BJ (cell line): Measurements from ENCODE around the gene CTNNAL1. TPM values are rescaled to one million over a fixed set of nuclear protein-coding genes. Genes with fewer than 3 reads are reported as not detected.

Experiments used
- CTCF ChIA-PET: fragments of 350-600 bp; formaldehyde crosslinking; extraction: SDS; loops from one replicate; lab custom pipeline; 2021; ENCODE audit warnings: antibody characterized with exemption, inconsistent platforms; lab: Yijun Ruan, JAX
- POLR2A ChIA-PET: fragments of 300-600 bp; sonication (Branson Sonifier 250); formaldehyde crosslinking; extraction: SDS; loops from one replicate; lab custom pipeline; 2021; ENCODE audit warnings: antibody characterized with exemption; lab: Charles Lee
- DNase-seq: peaks from one replicate; pipeline ENCODE4 v3.0.0-alpha.2; 2011; ENCODE audit warnings: low read depth
- H3K27me3 ChIP-seq: 2 replicates; pipeline ENCODE4 v1.6.0; 2011; ENCODE audit warnings: low read length; ENCODE audit not compliant: control insufficient read depth, insufficient read depth
- H3K36me3 ChIP-seq: 2 replicates; pipeline ENCODE4 v1.5.1; 2011; ENCODE audit warnings: low read length; ENCODE audit not compliant: control insufficient read depth, insufficient read depth
- H3K4me3 ChIP-seq: 2 replicates; pipeline ENCODE4 v1.5.1; 2011; ENCODE audit warnings: low read depth, mild to moderate bottlenecking, control low read depth, low read length
- polyA plus RNA-seq: library from polyadenylated mRNA; depleted of rRNA; stranded (reverse); fragments of >200 nt; gene quantifications from 2 replicates; pipeline ENCODE4 v1.2.3, GENCODE V29; 2011
- TF ChIP-seq, protein P1 (sequence below): IDR thresholded peaks from 2 replicates; pipeline ENCODE4 v1.5.1; 2011; ENCODE audit warnings: low read depth, mild to moderate bottlenecking, control low read depth, inconsistent platforms, low read length, moderate library complexity; ENCODE audit not compliant: insufficient read depth

The CTNNAL1 gene
- polyA plus RNA-seq, 1 experiment, result 32.6 TPM

DNA sequence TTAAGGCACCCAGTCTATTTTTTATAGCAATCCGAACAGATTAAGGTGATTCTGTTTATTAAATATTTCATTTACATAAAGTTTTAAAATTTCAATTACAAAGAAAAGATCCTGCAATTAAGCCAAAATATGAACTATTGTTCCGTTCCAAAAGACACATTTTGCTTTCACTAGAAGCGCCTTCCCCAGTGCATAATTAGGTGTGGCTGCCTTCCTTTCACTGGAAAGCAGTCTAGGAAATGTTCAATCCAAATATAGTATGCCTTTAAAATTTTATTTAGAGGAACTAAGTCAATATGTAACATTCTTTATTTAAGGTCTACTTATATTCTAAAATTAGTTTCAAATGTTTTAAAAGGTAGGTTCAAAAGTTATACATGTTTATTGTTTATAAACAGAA, 7.6 kb downstream of the CTNNAL1 start:
- no peak overlapping the region for H3K4me3 ChIP-seq
- H3K27me3 ChIP-seq, result no peaks in the 10 kb centered on the region
- ChIA-PET CTCF (interaction anchor here (0.6 kb wide), 2 partner anchors 86 to 316 kb away, joined by 3 read pairs; no protein-coding TSS in a partner anchor), POLR2A (no interaction called here)
- TF ChIP-seq, protein P1, sequence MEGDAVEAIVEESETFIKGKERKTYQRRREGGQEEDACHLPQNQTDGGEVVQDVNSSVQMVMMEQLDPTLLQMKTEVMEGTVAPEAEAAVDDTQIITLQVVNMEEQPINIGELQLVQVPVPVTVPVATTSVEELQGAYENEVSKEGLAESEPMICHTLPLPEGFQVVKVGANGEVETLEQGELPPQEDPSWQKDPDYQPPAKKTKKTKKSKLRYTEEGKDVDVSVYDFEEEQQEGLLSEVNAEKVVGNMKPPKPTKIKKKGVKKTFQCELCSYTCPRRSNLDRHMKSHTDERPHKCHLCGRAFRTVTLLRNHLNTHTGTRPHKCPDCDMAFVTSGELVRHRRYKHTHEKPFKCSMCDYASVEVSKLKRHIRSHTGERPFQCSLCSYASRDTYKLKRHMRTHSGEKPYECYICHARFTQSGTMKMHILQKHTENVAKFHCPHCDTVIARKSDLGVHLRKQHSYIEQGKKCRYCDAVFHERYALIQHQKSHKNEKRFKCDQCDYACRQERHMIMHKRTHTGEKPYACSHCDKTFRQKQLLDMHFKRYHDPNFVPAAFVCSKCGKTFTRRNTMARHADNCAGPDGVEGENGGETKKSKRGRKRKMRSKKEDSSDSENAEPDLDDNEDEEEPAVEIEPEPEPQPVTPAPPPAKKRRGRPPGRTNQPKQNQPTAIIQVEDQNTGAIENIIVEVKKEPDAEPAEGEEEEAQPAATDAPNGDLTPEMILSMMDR, result no peak
- H3K36me3 ChIP-seq, result no peaks in the 10 kb centered on the region; the same call in 1 of the 2 replicates
- no peak for DNase-seq

DNA sequence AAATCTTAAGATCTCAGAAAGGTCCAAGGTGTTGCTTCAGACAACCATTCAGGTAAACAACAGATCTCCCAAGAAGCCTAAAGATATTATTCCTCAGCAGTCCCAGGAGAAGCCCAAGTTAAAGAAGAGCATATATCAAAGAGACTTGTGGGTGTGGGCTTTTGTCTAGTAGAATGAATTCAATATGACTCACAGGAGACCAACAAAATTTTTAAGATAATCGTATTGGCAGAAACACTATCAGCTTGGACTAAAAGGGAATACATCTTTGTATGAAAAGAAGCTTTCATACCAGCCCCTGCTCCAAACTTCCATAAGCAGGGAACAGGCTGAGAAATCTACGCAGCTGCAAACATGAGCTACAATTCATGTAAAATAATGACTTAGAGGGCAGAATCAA, 10.2 kb downstream of the CTNNAL1 start:
- TF ChIP-seq, protein P1, result no peak
- Histone ChIP-seq H3K27me3 (no peaks in the 10 kb centered on the region), H3K4me3 (no peak overlapping the region), H3K36me3 (no peaks in the 10 kb centered on the region; the same call in 1 of the 2 replicates)
- DNase-seq, result no peak
- ChIA-PET POLR2A (no interaction called here), CTCF (interaction anchor here (0.6 kb wide), 1 partner anchor 24 kb away, joined by 5 read pairs; no protein-coding TSS in a partner anchor)

- Histone ChIP-seq H3K36me3 (no peaks in the 10 kb centered on the region; the same call in 1 of the 2 replicates), H3K27me3 (no peaks in the 10 kb centered on the region), H3K4me3 (no peak overlapping the region)
- TF ChIP-seq, protein P1, result no peak
- CTCF ChIA-PET, result no interaction called here
- no peak for DNase-seq
- POLR2A ChIA-PET, result no interaction called here
Observed at GRCh38 chr9:109002141-109002540, 11.2 kb downstream of the CTNNAL1 start.

DNA sequence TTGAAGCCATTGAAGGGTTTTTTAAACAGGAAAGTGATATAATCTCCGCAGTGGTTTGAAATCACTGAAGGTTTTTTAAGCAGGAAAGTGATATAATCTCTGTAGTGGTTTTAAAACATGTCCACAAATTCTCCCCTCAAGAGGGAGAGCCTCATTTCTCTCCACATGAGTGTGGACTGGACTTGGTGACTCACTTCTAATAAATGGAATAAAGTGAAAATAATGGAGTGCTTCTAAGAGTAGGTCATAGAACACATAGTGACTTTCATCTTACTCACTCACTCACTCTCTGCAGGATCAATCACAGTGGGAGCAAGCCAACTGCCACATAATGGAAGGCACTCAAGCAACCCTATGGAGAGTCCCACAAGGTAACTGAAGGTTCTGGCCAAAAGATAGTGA, 12.0 kb downstream of the CTNNAL1 start:
- ChIA-PET CTCF (no interaction called here), POLR2A (interaction anchor here (0.7 kb wide), 1 partner anchor 181 kb away, joined by 3 read pairs; no protein-coding TSS in a partner anchor)
- Histone ChIP-seq H3K27me3 (no peaks in the 10 kb centered on the region), H3K4me3 (no peak overlapping the region), H3K36me3 (peaks cover under 1% of the 10 kb centered on the region; the same call in 1 of the 2 replicates)
- peak; percentile 80 for DNase-seq
- TF ChIP-seq, protein P1, result 0 out of 2 replicates have a peak, but pooled peaks have one; percentile 10

DNA sequence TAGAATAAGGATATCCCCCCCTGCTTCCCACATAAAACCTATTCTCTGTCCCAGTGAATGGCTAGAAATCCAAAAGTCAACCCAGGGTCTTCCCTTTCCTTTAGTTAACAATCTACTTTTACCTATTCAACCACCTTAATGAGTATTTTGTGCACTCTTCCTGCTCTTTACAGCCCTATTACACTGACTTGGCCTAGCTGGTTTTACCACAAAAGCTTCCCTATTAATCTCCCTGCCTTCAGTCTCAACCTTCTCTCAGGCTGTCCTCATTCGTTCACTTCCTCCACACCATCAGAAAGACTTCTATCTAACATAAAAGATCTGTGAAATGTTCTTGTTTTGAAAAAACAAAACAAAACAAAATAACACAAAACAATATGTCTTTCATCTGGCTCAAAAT, 16.2 kb downstream of the CTNNAL1 start:
- ChIA-PET CTCF (interaction anchor here (1.0 kb wide), 1 partner anchor 28 kb away, joined by 4 read pairs; no protein-coding TSS in a partner anchor), POLR2A (interaction anchor here (0.6 kb wide), 1 partner anchor 290 kb away, joined by 3 read pairs; no protein-coding TSS in a partner anchor)
- no peak overlapping the region for H3K4me3 ChIP-seq
- peaks cover 3% of the 10 kb centered on the region; the same call in 1 of the 2 replicates for H3K36me3 ChIP-seq
- TF ChIP-seq, protein P1, result no peak
- no peaks in the 10 kb centered on the region for H3K27me3 ChIP-seq
- DNase-seq, result no peak
